HCT116 (cell line): Measurements from ENCODE around the gene KCTD4. TPM values are rescaled to one million over a fixed set of nuclear protein-coding genes. Genes with fewer than 3 reads are reported as not detected.

Source experiments
- ATAC-seq: fragments of 200-7000 bp; cut with Tn5 transposase; 2 replicates; pipeline ENCODE4 v1.9.1; 2020; ENCODE audit warnings: mild to moderate bottlenecking, moderate library complexity
- BruUV-seq: library from RNA; stranded (reverse); fragments of 400-500 nt; replicated peaks from 2 replicates; lab custom pipeline; 2021; lab: Mats Ljungman, UMichigan
- CTCF ChIA-PET: fragments of 300-600 bp; sonication (Branson Sonifier 250); formaldehyde crosslinking; loops from one replicate; lab custom pipeline; 2021; ENCODE audit warnings: antibody characterized with exemption; lab: Charles Lee
- POLR2A ChIA-PET: fragments of 300-600, 350-600 bp; sonication (Branson Sonifier 250); formaldehyde crosslinking; loops from one replicate; lab custom pipeline; 2021; ENCODE audit warnings: antibody characterized with exemption; lab: Charles Lee
- RAD21 ChIA-PET, 2 experiments: fragments of 300-600 bp; sonication (Branson Sonifier 250); formaldehyde crosslinking; loops; one replicate each; lab custom pipeline; 2023; ENCODE audit warnings: low total read pairs in 2 of 2; ENCODE audit not compliant: uncharacterized antibody in 2 of 2, unreplicated experiment in 2 of 2, low non-redundant PET in 1 of 2; lab: Charles Lee
- DNase-seq: peaks from one replicate; pipeline ENCODE4 v3.0.0-alpha.2; 2010; ENCODE audit warnings: low read depth, low spot score
- H2AFZ ChIP-seq: fragments of 200-600 bp; shearing (Covaris generic), sonication (generic); 2 replicates; pipeline ENCODE4 v1.6.1; 2017; ENCODE audit warnings: low read depth, mixed run types, mixed read lengths, antibody characterized with exemption, low read length; ENCODE audit not compliant: poor library complexity, severe bottlenecking
- H3K27ac ChIP-seq: 2 replicates; pipeline ENCODE4 v1.5.1; 2012; ENCODE audit warnings: low read depth, low read length
- H3K27me3 ChIP-seq: fragments of 200-600 bp; sonication (generic); 2 replicates; pipeline ENCODE4 v1.6.1; 2016; ENCODE audit warnings: mixed run types, low read length, mixed read lengths; ENCODE audit not compliant: insufficient read depth
- H3K36me3 ChIP-seq, 2 experiments: fragments of 200-500 bp in 1 of 2; fragments of 200-600 bp in 1 of 2; sonication (Bioruptor generic) in 1 of 2; sonication (generic) in 1 of 2; 2 replicates each; pipeline versions ENCODE4 v1.5.1 to v1.6.1; 2014 to 2016; ENCODE audit warnings: low read length in 2 of 2, inconsistent platforms in 1 of 2, mixed read lengths in 1 of 2, mixed run types in 1 of 2; ENCODE audit not compliant: insufficient read depth in 2 of 2, control insufficient read depth in 1 of 2
- H3K4me1 ChIP-seq, 2 experiments: fragments of 200-600 bp in 1 of 2; sonication (generic) in 1 of 2; 2 replicates each; pipeline versions ENCODE4 v1.5.1 to v1.6.1; 2012 to 2017; ENCODE audit warnings: low read length in 2 of 2, inconsistent platforms in 1 of 2, mild to moderate bottlenecking in 1 of 2, mixed read lengths in 1 of 2, mixed run types in 1 of 2, moderate library complexity in 1 of 2; ENCODE audit not compliant: insufficient read depth in 2 of 2, control insufficient read depth in 1 of 2
- H3K4me2 ChIP-seq: fragments of 200-600 bp; sonication (generic); 2 replicates; pipeline ENCODE4 v1.6.1; 2017; ENCODE audit warnings: mixed run types, low read length, mixed read lengths
- H3K4me3 ChIP-seq, 2 experiments: fragments of 200-600 bp in 1 of 2; sonication (generic) in 1 of 2; replicated peaks in 1 of 2; 2 replicates each; pipeline ENCODE4 v1.5.1; 2011 to 2016; ENCODE audit warnings: low read length in 2 of 2, control low read depth in 1 of 2, low read depth in 1 of 2, mild to moderate bottlenecking in 1 of 2, mixed read lengths in 1 of 2, mixed run types in 1 of 2
- H3K79me2 ChIP-seq: fragments of 200-600 bp; sonication (generic); 2 replicates; pipeline ENCODE4 v1.6.1; 2017; ENCODE audit warnings: mild to moderate bottlenecking, mixed run types, low read length, moderate library complexity, mixed read lengths; ENCODE audit not compliant: insufficient read depth
- H3K9ac ChIP-seq: fragments of 200-600 bp; sonication (generic); 2 replicates; pipeline ENCODE4 v1.6.1; 2016; ENCODE audit warnings: low read length, mixed read lengths
- H3K9me2 ChIP-seq: fragments of 200-600 bp; sonication (generic), shearing (Covaris generic); 2 replicates; pipeline ENCODE4 v1.6.1; 2017; ENCODE audit warnings: mixed run types, mild to moderate bottlenecking, moderate library complexity; ENCODE audit not compliant: insufficient read depth
- H3K9me3 ChIP-seq, 2 experiments: fragments of 200-500 bp in 1 of 2; fragments of 200-600 bp in 1 of 2; sonication (Bioruptor generic) in 1 of 2; sonication (generic) in 1 of 2; 2 replicates each; pipeline ENCODE4 v1.6.1; 2014 to 2017; ENCODE audit warnings: low read length in 2 of 2, mixed read lengths in 2 of 2, inconsistent platforms in 1 of 2, low read depth in 1 of 2, mild to moderate bottlenecking in 1 of 2, mixed run types in 1 of 2, moderate library complexity in 1 of 2; ENCODE audit not compliant: control insufficient read depth in 1 of 2, insufficient read depth in 1 of 2
- H4K20me1 ChIP-seq: fragments of 200-600 bp; sonication (generic), shearing (Covaris generic); 2 replicates; pipeline ENCODE4 v1.6.1; 2017; ENCODE audit warnings: mixed run types, mild to moderate bottlenecking, moderate library complexity; ENCODE audit not compliant: insufficient read depth
- ATF3 ChIP-seq: IDR thresholded peaks from 2 replicates; pipeline ENCODE4 v1.6.1; 2012
- CBX3 ChIP-seq: IDR thresholded peaks from 2 replicates; pipeline ENCODE4 v1.6.1; 2012; ENCODE audit warnings: low read depth
- CTCF ChIP-seq, 3 experiments: fragments of 200-600 bp in 1 of 3; sonication (generic) in 1 of 3; IDR thresholded peaks in 2 of 3; conservative IDR thresholded peaks in 1 of 3; 2 replicates each; pipeline ENCODE4 v1.5.1; 2012 to 2017; ENCODE audit warnings: low read depth in 2 of 3, low read length in 2 of 3, antibody characterized with exemption in 1 of 3, borderline replicate concordance in 1 of 3, control low read depth in 1 of 3, mild to moderate bottlenecking in 1 of 3, mixed read lengths in 1 of 3, mixed run types in 1 of 3, moderate library complexity in 1 of 3; ENCODE audit not compliant: insufficient read depth in 1 of 3
- EZH2 ChIP-seq: fragments of 200-600 bp; sonication (generic); IDR thresholded peaks from 2 replicates; pipeline ENCODE4 v1.6.1; 2017; ENCODE audit warnings: antibody characterized with exemption, mixed run types
- JUND ChIP-seq: IDR thresholded peaks from 2 replicates; pipeline ENCODE4 v1.6.1; 2012
- MAX ChIP-seq: IDR thresholded peaks from 2 replicates; pipeline ENCODE4 v1.6.1; 2012
- RAD21 ChIP-seq: IDR thresholded peaks from 2 replicates; pipeline ENCODE4 v1.6.1; 2012; ENCODE audit warnings: low read depth, mild to moderate bottlenecking
- SRF ChIP-seq: IDR thresholded peaks from 2 replicates; pipeline ENCODE4 v1.6.1; 2012; ENCODE audit warnings: low read depth
- ZBTB33 ChIP-seq: IDR thresholded peaks from 2 replicates; pipeline ENCODE4 v1.6.1; 2011; ENCODE audit warnings: mild to moderate bottlenecking, low read length, moderate library complexity; ENCODE audit not compliant: insufficient replicate concordance; ENCODE audit errors: extremely low read depth
- intact Hi-C: fragments of 100-400 bp; cut with micrococcal nuclease; formaldehyde crosslinking; loops from 2 replicates; pipeline ENCODE4 v1.10.0; 2022
- total RNA-seq: library from RNA; stranded (reverse); gene quantifications from one replicate; pipeline ENCODE4 v1.2.1, GENCODE V29; 2021; ENCODE audit not compliant: unreplicated experiment

KCTD4 gene
- total RNA-seq, 1 experiment from 2014 or later, result not detected

DNA sequence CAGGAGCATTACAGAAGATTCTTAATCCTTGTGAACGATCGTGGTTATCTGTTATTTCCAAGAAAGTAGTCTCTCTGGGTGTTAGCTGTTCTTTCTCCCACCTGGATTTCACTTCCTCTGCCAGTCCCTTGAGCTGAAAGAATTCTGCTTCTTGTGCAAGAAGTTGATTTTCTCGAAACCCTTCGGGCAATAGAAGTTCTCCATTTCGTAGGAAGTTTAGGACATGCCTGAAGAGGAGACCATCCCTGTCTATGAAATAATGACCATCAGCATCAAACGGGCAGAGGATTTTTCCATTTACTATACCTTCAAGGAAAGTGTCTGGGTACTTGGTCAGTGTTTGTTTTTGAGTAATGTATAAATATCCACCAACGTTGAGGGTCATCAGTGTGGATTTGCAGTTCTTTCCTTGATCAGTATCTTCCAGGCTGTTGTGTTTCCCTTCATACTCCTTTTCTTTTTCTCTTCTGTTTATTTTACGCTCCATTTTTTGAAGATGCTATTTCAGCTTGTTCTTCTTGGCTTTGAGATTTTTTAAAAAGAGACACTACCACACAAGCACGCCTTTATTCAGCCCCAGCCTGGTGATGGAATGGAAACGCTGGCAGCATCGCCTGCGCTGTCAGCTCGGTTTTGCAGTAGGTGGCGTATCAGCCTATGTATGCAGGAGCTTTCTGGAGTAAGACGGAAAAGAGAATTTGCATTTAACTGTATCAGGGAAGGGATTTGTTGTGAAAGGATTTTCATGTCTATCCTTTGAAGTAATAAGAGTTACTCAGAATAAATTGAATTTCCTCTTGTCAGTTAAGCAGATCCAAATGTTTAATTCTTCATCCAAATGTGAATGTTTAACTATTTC, 6.5 kb downstream of the KCTD4 start:
- CTCF ChIA-PET, result interaction anchor here (1.5 kb wide), 1 partner anchor 87 kb away, joined by 3 read pairs; no protein-coding TSS in a partner anchor
- Histone ChIP-seq H2AFZ (no peak overlapping the region), H3K4me3 (no peak overlapping the region), H3K36me3 (no peaks in the 10 kb centered on the region), H3K4me1 (peaks cover 0 to 17% of the 10 kb centered on the region in 2 experiments; a peak in 1 of 4 replicates)
- TF ChIP-seq ATF3, result no peak
- peak; percentile 41 for TF ChIP-seq RAD21
- TF ChIP-seq CBX3, result no peak
- TF ChIP-seq, all 23 proteins: peak for 1
- ATAC-seq (no peak), DNase-seq (no peak)
- intact Hi-C loops, result no loop called here
- H3K9ac ChIP-seq, result no peak overlapping the region
- H3K9me3 ChIP-seq, result no peaks in the 10 kb centered on the region
- peaks cover 34% of the 10 kb centered on the region for H3K79me2 ChIP-seq
- H3K27ac ChIP-seq, result no peak overlapping the region
- ChIA-PET RAD21 (no interaction called here), POLR2A (no interaction called here)
- BruUV-seq, result no TSS peak
- no peak overlapping the region for H3K4me2 ChIP-seq
- H3K27me3 ChIP-seq, result no peaks in the 10 kb centered on the region
- H3K9me2 ChIP-seq, result no peaks in the 10 kb centered on the region
- no peaks in the 10 kb centered on the region for H4K20me1 ChIP-seq

GRCh38 chr13:45191874-45192273, 9.0 kb downstream of the KCTD4 start:
- Histone ChIP-seq H3K9me2 (no peaks in the 10 kb centered on the region), H3K27me3 (no peaks in the 10 kb centered on the region), H4K20me1 (no peaks in the 10 kb centered on the region), H3K79me2 (peaks cover 41% of the 10 kb centered on the region), H3K9ac (no peak overlapping the region), H3K36me3 (no peaks in the 10 kb centered on the region), H2AFZ (no peak overlapping the region), H3K9me3 (no peaks in the 10 kb centered on the region), H3K27ac (no peak overlapping the region), H3K4me2 (no peak overlapping the region), H3K4me3 (no peak overlapping the region), H3K4me1 (peaks cover 0 to 30% of the 10 kb centered on the region in 2 experiments; a peak in 3 of 4 replicates)
- RAD21 ChIA-PET, result no interaction called here
- ATAC-seq, result no peak
- CTCF ChIA-PET, result no interaction called here
- POLR2A ChIA-PET, result no interaction called here
- no TSS peak for BruUV-seq
- TF ChIP-seq SRF (no peak), MAX (no peak), CTCF (IDR thresholded peaks at IDR 0.05 in 2 of 3, conservative IDR thresholded peaks at IDR 0.05 in 1 of 3; ENCODE audit: borderline replicate concordance in 1 of 3, insufficient read depth in 1 of 3, low read depth in 2 of 3, low read length in 2 of 3) (no peak), JUND (no peak), CBX3 (no peak), ATF3 (no peak), EZH2 (no peak), ZBTB33 (no peak)
- intact Hi-C loops, result no loop called here
- DNase-seq, result no peak
